HEK293 (cell line): ENCODE data around the gene PPP4R1.

Experiments
- EGR2 ChIP-seq: fragments of 450-650 bp; formaldehyde crosslinking; IDR thresholded peaks from 2 replicates; pipeline ENCODE4 v1.5.1; 2016; ENCODE audit warnings: low read depth, missing biosample characterization, missing genetic modification characterization
- GLIS1 ChIP-seq: fragments of 450-650 bp; formaldehyde crosslinking; IDR thresholded peaks from 2 replicates; pipeline ENCODE4 v1.5.1; 2016; ENCODE audit warnings: missing biosample characterization, missing genetic modification characterization
- INSM2 ChIP-seq: fragments of 450-650 bp; formaldehyde crosslinking; IDR thresholded peaks from 2 replicates; pipeline ENCODE4 v1.5.1; 2016; ENCODE audit warnings: missing biosample characterization, missing genetic modification characterization
- KLF16 ChIP-seq: fragments of 450-650 bp; formaldehyde crosslinking; IDR thresholded peaks from 2 replicates; pipeline ENCODE4 v1.5.1; 2017; ENCODE audit warnings: missing biosample characterization, missing genetic modification characterization
- OSR2 ChIP-seq: fragments of 450-650 bp; formaldehyde crosslinking; IDR thresholded peaks from 2 replicates; pipeline ENCODE4 v1.5.1; 2016; ENCODE audit warnings: missing biosample characterization, missing genetic modification characterization
- SCRT2 ChIP-seq: fragments of 450-650 bp; formaldehyde crosslinking; IDR thresholded peaks from 2 replicates; pipeline ENCODE4 v1.5.1; 2016; ENCODE audit warnings: missing biosample characterization, missing genetic modification characterization
- SP3 ChIP-seq: fragments of 450-650 bp; formaldehyde crosslinking; IDR thresholded peaks from 2 replicates; pipeline ENCODE4 v1.5.1; 2016; ENCODE audit warnings: missing biosample characterization, missing genetic modification characterization
- SP7 ChIP-seq: fragments of 450-650 bp; formaldehyde crosslinking; IDR thresholded peaks from 2 replicates; pipeline ENCODE4 v1.5.1; 2016; ENCODE audit warnings: missing biosample characterization, missing genetic modification characterization
- TSHZ1 ChIP-seq: fragments of 450-650 bp; formaldehyde crosslinking; IDR thresholded peaks from 2 replicates; pipeline ENCODE4 v1.5.1; 2016; ENCODE audit warnings: missing biosample characterization, missing genetic modification characterization, borderline replicate concordance
- ZBTB11 ChIP-seq: fragments of 450-650 bp; formaldehyde crosslinking; conservative IDR thresholded peaks from 2 replicates; pipeline ENCODE4 v1.5.1; 2016; ENCODE audit warnings: low read depth, missing biosample characterization, missing genetic modification characterization
- ZEB2 ChIP-seq: fragments of 450-650 bp; formaldehyde crosslinking; IDR thresholded peaks from 2 replicates; pipeline ENCODE4 v1.5.1; 2016; ENCODE audit warnings: missing biosample characterization, missing genetic modification characterization
- ZFP3 ChIP-seq: fragments of 450-650 bp; formaldehyde crosslinking; IDR thresholded peaks from 2 replicates; pipeline ENCODE4 v1.5.1; 2016; ENCODE audit warnings: low read depth, missing biosample characterization, missing genetic modification characterization
- ZFP37 ChIP-seq: fragments of 450-650 bp; formaldehyde crosslinking; IDR thresholded peaks from 2 replicates; pipeline ENCODE4 v1.5.1; 2016; ENCODE audit warnings: missing biosample characterization, missing genetic modification characterization
- ZNF175 ChIP-seq: fragments of 450-650 bp; formaldehyde crosslinking; IDR thresholded peaks from 2 replicates; pipeline ENCODE4 v1.5.1; 2016; ENCODE audit warnings: missing biosample characterization, missing genetic modification characterization
- ZNF184 ChIP-seq: fragments of 450-650 bp; IDR thresholded peaks from 2 replicates; pipeline ENCODE4 v1.5.1; 2018; ENCODE audit warnings: missing biosample characterization, mild to moderate bottlenecking, missing genetic modification characterization
- ZNF223 ChIP-seq: fragments of 450-650 bp; formaldehyde crosslinking; IDR thresholded peaks from 2 replicates; pipeline ENCODE4 v1.5.1; 2016; ENCODE audit warnings: missing biosample characterization, missing genetic modification characterization
- ZNF26 ChIP-seq: fragments of 450-650 bp; formaldehyde crosslinking; IDR thresholded peaks from 2 replicates; pipeline ENCODE4 v1.5.1; 2016; ENCODE audit warnings: missing biosample characterization, missing genetic modification characterization
- ZNF302 ChIP-seq: fragments of 450-650 bp; formaldehyde crosslinking; IDR thresholded peaks from 2 replicates; pipeline ENCODE4 v1.5.1; 2016; ENCODE audit warnings: missing biosample characterization, missing genetic modification characterization, low read depth
- ZNF433 ChIP-seq: fragments of 450-650 bp; formaldehyde crosslinking; IDR thresholded peaks from 2 replicates; pipeline ENCODE4 v1.5.1; 2016; ENCODE audit warnings: missing biosample characterization, missing genetic modification characterization, low read depth
- ZNF488 ChIP-seq: fragments of 450-650 bp; formaldehyde crosslinking; IDR thresholded peaks from 2 replicates; pipeline ENCODE4 v1.5.1; 2016; ENCODE audit warnings: missing biosample characterization, missing genetic modification characterization
- ZNF555 ChIP-seq: fragments of 450-650 bp; formaldehyde crosslinking; conservative IDR thresholded peaks from 2 replicates; pipeline ENCODE4 v1.5.1; 2017; ENCODE audit warnings: missing biosample characterization, mild to moderate bottlenecking, missing genetic modification characterization, inconsistent platforms
- ZNF561 ChIP-seq: fragments of 450-650 bp; IDR thresholded peaks from 2 replicates; pipeline ENCODE4 v1.5.1; 2018; ENCODE audit warnings: missing biosample characterization, missing genetic modification characterization, borderline replicate concordance
- ZNF600 ChIP-seq: fragments of 450-650 bp; formaldehyde crosslinking; IDR thresholded peaks from 2 replicates; pipeline ENCODE4 v1.5.1; 2016; ENCODE audit warnings: missing biosample characterization, missing genetic modification characterization
- ZNF658 ChIP-seq: fragments of 450-650 bp; formaldehyde crosslinking; IDR thresholded peaks from 2 replicates; pipeline ENCODE4; 2016; ENCODE audit warnings: missing biosample characterization, missing genetic modification characterization
- ZNF660 ChIP-seq: fragments of 450-650 bp; IDR thresholded peaks from 2 replicates; pipeline ENCODE4 v1.5.1; 2018; ENCODE audit warnings: missing biosample characterization, mild to moderate bottlenecking, missing genetic modification characterization
- ZNF768 ChIP-seq: fragments of 450-650 bp; formaldehyde crosslinking; IDR thresholded peaks from 2 replicates; pipeline ENCODE4 v1.5.1; 2018; ENCODE audit warnings: missing biosample characterization, mild to moderate bottlenecking, missing genetic modification characterization
- ZNF777 ChIP-seq: fragments of 450-650 bp; formaldehyde crosslinking; IDR thresholded peaks from 2 replicates; pipeline ENCODE4 v1.5.1; 2017; ENCODE audit warnings: missing biosample characterization, missing genetic modification characterization, borderline replicate concordance
- TF ChIP-seq, protein P1 (sequence below): IDR thresholded peaks from 2 replicates; pipeline ENCODE4 v1.6.1; 2011; ENCODE audit warnings: mild to moderate bottlenecking, low read depth, low read length, borderline replicate concordance

PPP4R1 gene

DNA sequence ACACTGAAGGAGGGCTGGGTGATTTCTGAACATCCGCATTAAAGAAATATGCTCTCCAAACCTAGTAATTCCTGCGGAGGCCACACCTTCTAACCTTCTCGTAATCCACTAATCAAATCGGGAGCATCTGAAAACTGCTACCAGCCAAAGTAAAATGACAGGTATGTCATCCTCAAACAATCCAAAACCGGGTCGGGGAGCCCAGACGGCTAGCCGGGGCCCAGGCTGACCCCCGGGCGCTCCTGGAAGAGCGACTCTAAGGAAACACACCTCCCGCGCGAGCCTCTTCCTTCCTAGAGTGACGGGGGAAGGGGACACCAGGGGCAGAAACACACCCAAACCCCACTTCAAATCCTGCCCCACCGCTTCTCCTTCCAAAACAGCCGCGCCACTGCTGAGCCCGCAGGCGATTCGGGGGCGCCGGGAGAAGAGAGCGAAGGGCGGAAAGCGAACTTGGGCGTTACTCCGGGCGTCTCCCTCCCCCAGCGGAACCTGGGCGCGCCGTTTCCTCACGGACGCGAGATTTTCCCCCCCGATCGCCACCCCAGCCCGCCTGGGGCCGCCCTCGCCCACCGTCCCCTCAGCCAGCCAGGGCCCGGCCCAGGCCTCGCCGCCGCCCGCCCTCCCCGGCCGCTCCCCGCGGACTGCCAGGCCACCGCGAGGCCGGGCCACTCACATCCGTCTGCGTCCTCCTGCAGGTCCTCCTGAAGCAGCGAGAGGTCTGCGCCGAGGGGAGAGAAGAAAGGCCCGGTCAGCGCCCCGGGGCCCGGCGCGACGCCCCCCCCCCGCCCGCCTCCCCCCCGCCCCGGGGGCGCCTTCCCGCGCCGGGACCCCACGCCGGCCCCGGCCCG is 584 bp downstream of the PPP4R1 start (continued):
- peak; percentile 27; the same call in 1 of the 2 replicates for TF ChIP-seq GLIS1 (tag by site-specific recombination)
- no peak for TF ChIP-seq ZNF302 (tag by site-specific recombination)
- TF ChIP-seq, protein P1, sequence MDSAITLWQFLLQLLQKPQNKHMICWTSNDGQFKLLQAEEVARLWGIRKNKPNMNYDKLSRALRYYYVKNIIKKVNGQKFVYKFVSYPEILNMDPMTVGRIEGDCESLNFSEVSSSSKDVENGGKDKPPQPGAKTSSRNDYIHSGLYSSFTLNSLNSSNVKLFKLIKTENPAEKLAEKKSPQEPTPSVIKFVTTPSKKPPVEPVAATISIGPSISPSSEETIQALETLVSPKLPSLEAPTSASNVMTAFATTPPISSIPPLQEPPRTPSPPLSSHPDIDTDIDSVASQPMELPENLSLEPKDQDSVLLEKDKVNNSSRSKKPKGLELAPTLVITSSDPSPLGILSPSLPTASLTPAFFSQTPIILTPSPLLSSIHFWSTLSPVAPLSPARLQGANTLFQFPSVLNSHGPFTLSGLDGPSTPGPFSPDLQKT = no peak
- no peak for TF ChIP-seq ZNF658 (tag by site-specific recombination)
- no peak for TF ChIP-seq ZNF175 (tag by site-specific recombination)
- no peak for TF ChIP-seq ZNF660 (tag by site-specific recombination)
- TF ChIP-seq EGR2 (tag by site-specific recombination) = peak; percentile 23; the same call in 1 of the 2 replicates
- peak; percentile 42; the same call in 1 of the 2 replicates for TF ChIP-seq KLF16 (tag by site-specific recombination)
- TF ChIP-seq INSM2 (tag by site-specific recombination) = no peak
- 0 out of 2 replicates have a peak, but pooled peaks have one; percentile 60 for TF ChIP-seq ZEB2
- TF ChIP-seq TSHZ1 = no peak
- TF ChIP-seq ZFP37 = 0 out of 2 replicates have a peak, but pooled peaks have one; percentile 39
- no peak for TF ChIP-seq ZNF223 (tag by site-specific recombination)
- TF ChIP-seq SP3 (tag by site-specific recombination) = peak; percentile 50
- TF ChIP-seq ZNF561 (tag by site-specific recombination) = no peak
- no peak for TF ChIP-seq ZNF26 (tag by site-specific recombination)
- TF ChIP-seq ZNF600 = peak; percentile 60
- TF ChIP-seq ZNF555 (tag by site-specific recombination) = no peak
- peak; percentile 49 for TF ChIP-seq SP7 (tag by site-specific recombination)
- TF ChIP-seq ZNF777 (tag by site-specific recombination) = 0 out of 2 replicates have a peak, but pooled peaks have one; percentile 47
- TF ChIP-seq OSR2 (tag by site-specific recombination) = peak; percentile 40
- no peak for TF ChIP-seq ZNF184 (tag by site-specific recombination)
- TF ChIP-seq ZNF488 (tag by site-specific recombination) = no peak
- TF ChIP-seq ZNF433 (tag by site-specific recombination) = no peak
- TF ChIP-seq ZBTB11 = peak; percentile 86
- no peak for TF ChIP-seq ZNF768 (tag by site-specific recombination)
- no peak for TF ChIP-seq SCRT2 (tag by site-specific recombination)
- no peak for TF ChIP-seq ZFP3 (tag by site-specific recombination)
